H1 (cell line): ENCODE measurements around the gene FAM81A. TPM values are rescaled to one million over a fixed set of nuclear protein-coding genes. Genes with fewer than 3 reads are reported as not detected.

Experiments used
- GTF2F1 ChIP-seq: IDR thresholded peaks from 2 replicates; pipeline ENCODE4 v1.6.1; 2012; ENCODE audit warnings: low read depth, low read length, improper control_type of control experiment, borderline replicate concordance
- KDM5A ChIP-seq: fragments of 200-600 bp; IDR thresholded peaks from 2 replicates; pipeline ENCODE4 v1.7.1; 2012; ENCODE audit warnings: mild to moderate bottlenecking, low read length, inconsistent platforms, mixed read lengths
- NRF1 ChIP-seq: IDR thresholded peaks from 2 replicates; pipeline ENCODE4 v1.6.1; 2011; ENCODE audit warnings: mild to moderate bottlenecking, low read depth, low read length, improper control_type of control experiment
- polyA plus RNA-seq, 7 experiments: library from polyadenylated mRNA; depleted of rRNA in 3 of 7; stranded (reverse) in 5 of 7; unstranded in 2 of 7; fragments of >200 nt in 5 of 7; fragments of 200-250 nt in 2 of 7; gene quantifications; 1 replicate in 5 of 7; 2 replicates in 1 of 7; 4 replicates in 1 of 7; pipeline versions ENCODE4 v1.2.1 to v1.2.3, GENCODE V29; 2011 to 2013; ENCODE audit warnings: missing spikeins in 2 of 7, mixed read lengths in 2 of 7
- total RNA-seq: library from RNA; stranded (reverse); fragmentation: NEBNext Ultra II Directional; extraction: Animal tissue kit (Norgen Biotek cat#: 25700); gene quantifications from 2 replicates; pipeline ENCODE4 v1.2.1, GENCODE V29; 2021

Gene FAM81A
- total and polyA plus RNA-seq, 2 of the 8 experiments (the other 6 are each of a cell fraction or from before 2014, with no cell fraction given), result 0.56 to 3.0 TPM

DNA sequence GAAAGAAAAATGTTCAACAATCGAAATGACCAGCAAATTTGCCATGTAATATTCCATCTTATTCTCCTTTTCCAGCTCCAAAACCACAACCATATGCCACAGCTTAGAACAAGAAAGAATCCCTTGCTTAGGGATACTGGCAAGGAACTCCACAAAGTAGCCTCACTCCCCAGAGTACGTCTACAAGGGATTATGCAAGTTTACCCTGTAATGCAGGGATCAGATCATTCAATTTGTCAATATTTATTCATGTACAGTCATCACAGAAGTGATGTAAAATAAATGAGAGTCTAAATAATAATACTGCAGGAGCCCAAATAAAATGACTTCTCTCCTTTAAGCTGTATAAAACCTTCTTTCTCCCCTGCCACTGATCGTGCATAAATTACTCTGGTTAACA lies 41.8 kb upstream of the FAM81A start (continued):
- TF ChIP-seq KDM5A, result no peak
- no peak for TF ChIP-seq GTF2F1
- no peak for TF ChIP-seq NRF1
- TF ChIP-seq, all 59 proteins: peak for 0
